GM12878 (cell line): ENCODE data around the gene EIF4ENIF1. TPM values are rescaled to one million over a fixed set of nuclear protein-coding genes. Genes with fewer than 3 reads are reported as not detected.
A peak's percentile ranks its signal among the peaks of the same experiment; 100 is the strongest.

Source experiments
- ATAC-seq: fragments of 200-7000 bp; cut with Tn5 transposase; 3 replicates; pipeline ENCODE4 v1.9.1; 2020; ENCODE audit warnings: mild to moderate bottlenecking, moderate library complexity
- BruUV-seq: library from RNA; stranded (reverse); fragments of 400-500 nt; replicated peaks from 2 replicates; lab custom pipeline; 2021; lab: Mats Ljungman, UMichigan
- CTCF ChIA-PET: fragments of 300-600 bp; sonication (Branson Sonifier 250); formaldehyde crosslinking; extraction: SDS; loops from one replicate; lab custom pipeline; 2021; ENCODE audit warnings: inconsistent platforms; lab: Yijun Ruan, JAX
- POLR2A ChIA-PET: fragments of 350-600 bp; formaldehyde crosslinking; extraction: SDS; loops from one replicate; lab custom pipeline; 2021; ENCODE audit warnings: inconsistent platforms; lab: Charles Lee
- RAD21 ChIA-PET: fragments of 300-600 bp; sonication (Branson Sonifier 250); formaldehyde crosslinking; loops from one replicate; lab custom pipeline; 2023; ENCODE audit warnings: antibody characterized with exemption; ENCODE audit not compliant: unreplicated experiment; lab: Charles Lee
- SMC1A ChIA-PET: fragments of 300-600 bp; sonication (Branson Sonifier 250); formaldehyde crosslinking; loops from one replicate; lab custom pipeline; 2023; ENCODE audit not compliant: unreplicated experiment, uncharacterized antibody; lab: Charles Lee
- DNase-seq: peaks from one replicate; pipeline ENCODE4 v3.0.0-alpha.2; 2011; ENCODE audit warnings: low read depth, low spot score
- FAIRE-seq: peaks from 3 replicates; lab custom pipeline; 2011; peaks lifted over from hg19 to GRCh38; lab: Jason Lieb, UNC
- H2AFZ ChIP-seq: 2 replicates; pipeline ENCODE4 v1.6.0; 2011; ENCODE audit warnings: low read depth, low read length, control low read depth; ENCODE audit not compliant: control insufficient read depth
- H3K27ac ChIP-seq: 2 replicates; pipeline ENCODE4 v1.5.1; 2011; ENCODE audit warnings: control low read depth; ENCODE audit not compliant: control insufficient read depth, insufficient read depth
- H3K27me3 ChIP-seq, 2 experiments: replicated peaks in 1 of 2; 2 replicates each; pipeline versions ENCODE4 v1.6.0 to v1.6.1; 2011; ENCODE audit warnings: low read length in 1 of 2; ENCODE audit not compliant: control insufficient read depth in 2 of 2, insufficient read depth in 2 of 2
- H3K36me3 ChIP-seq, 2 experiments: 2 replicates each; pipeline ENCODE4 v1.5.1; 2011; ENCODE audit warnings: low read length in 1 of 2; ENCODE audit not compliant: control insufficient read depth in 2 of 2, insufficient read depth in 2 of 2
- H3K4me1 ChIP-seq: 2 replicates; pipeline ENCODE4 v1.6.1; 2011; ENCODE audit warnings: mild to moderate bottlenecking, low read length, moderate library complexity, mixed read lengths; ENCODE audit not compliant: control insufficient read depth, insufficient read depth
- H3K4me2 ChIP-seq: 2 replicates; pipeline ENCODE4 v1.6.0; 2011; ENCODE audit warnings: control low read depth; ENCODE audit not compliant: control insufficient read depth, insufficient read depth
- H3K4me3 ChIP-seq: fragments of 200-600 bp; sonication (generic); 2 replicates; pipeline ENCODE4 v1.5.1; 2016
- H3K79me2 ChIP-seq: 2 replicates; pipeline ENCODE4 v1.6.0; 2011; ENCODE audit warnings: low read length; ENCODE audit not compliant: control insufficient read depth, insufficient read depth
- H3K9ac ChIP-seq: 2 replicates; pipeline ENCODE4 v1.8.0; 2011; ENCODE audit warnings: low read length, control low read depth, mixed read lengths; ENCODE audit not compliant: control insufficient read depth, insufficient read depth
- H3K9me3 ChIP-seq: replicated peaks from 3 replicates; pipeline ENCODE4 v1.5.1; 2011; ENCODE audit warnings: mild to moderate bottlenecking, low read length; ENCODE audit not compliant: control insufficient read depth, insufficient read depth
- H4K20me1 ChIP-seq: 2 replicates; pipeline ENCODE4 v1.6.0; 2011; ENCODE audit not compliant: control insufficient read depth, insufficient read depth
- NFYA ChIP-seq: IDR thresholded peaks from 2 replicates; pipeline ENCODE4 v1.6.1; 2011; ENCODE audit warnings: low read depth, mild to moderate bottlenecking, low read length, improper control_type of control experiment, borderline replicate concordance
- NFYB ChIP-seq: IDR thresholded peaks from 2 replicates; pipeline ENCODE4 v1.6.1; 2011; ENCODE audit warnings: low read depth, mild to moderate bottlenecking, low read length, improper control_type of control experiment, moderate library complexity; ENCODE audit not compliant: insufficient read depth
- SP1 ChIP-seq: IDR thresholded peaks from one replicate; pipeline ENCODE4 v1.6.1; 2011; ENCODE audit warnings: low read depth, low read length
- WGBS: methylation state at CpG from one replicate; pipeline ENCODE4 v1.1.6; 2016; ENCODE audit warnings: low lambda C conversion rate; ENCODE audit not compliant: insufficient replicate concordance, insufficient coverage; ENCODE audit errors: missing lambda C conversion rate; 5-methylcytosine and 5-hydroxymethylcytosine counted together
- in situ Hi-C: fragments of 300-500 bp; cut with MboI; formaldehyde crosslinking; loops from 9 replicates; pipeline ENCODE4 v1.14.3; 2018; ENCODE audit warnings: mixed read lengths
- intact Hi-C: fragments of 100-400 bp; cut with micrococcal nuclease; formaldehyde crosslinking; loops from one replicate; pipeline ENCODE4 v1.14.2; 2022; ENCODE audit not compliant: unreplicated experiment
- polyA plus RNA-seq, 11 experiments: library from polyadenylated mRNA; depleted of rRNA in 4 of 11; unstranded in 6 of 11; stranded (reverse) in 5 of 11; fragments of >200 nt; fragmentation: Nextera tagmentation in 4 of 11; fragmentation: Illumina TruSeq in 1 of 11; extraction: Ambion mirVana in 4 of 11; extraction: Trizol in 1 of 11; gene quantifications; 1 replicate in 1 of 11; 2 replicates in 10 of 11; pipeline versions ENCODE4 v1.2.1 to v1.2.3, GENCODE V29; 2011 to 2016; ENCODE audit warnings: inconsistent platforms in 2 of 11, missing spikeins in 2 of 11, low read depth in 1 of 11
- small RNA-seq: library from RNA; depleted of rRNA; stranded (forward); fragments of <200 nt; gene quantifications from one replicate; pipeline ENCODE3, GENCODE V24; 2014
- total RNA-seq, 4 experiments: library from RNA; depleted of rRNA in 3 of 4; stranded (reverse); fragments of >200 nt in 3 of 4; fragmentation: Illumina TruSeq in 1 of 4; extraction: Trizol in 1 of 4; gene quantifications; 2 replicates each; pipeline versions ENCODE4 v1.2.1 to v1.2.3, GENCODE V29; 2013 to 2021

EIF4ENIF1 gene
- total and polyA plus RNA-seq, 10 of the 15 experiments (the other 5 are each of a cell fraction or from before 2014, with no cell fraction given), result 4.4 to 43.7 (median 24.4) TPM

DNA sequence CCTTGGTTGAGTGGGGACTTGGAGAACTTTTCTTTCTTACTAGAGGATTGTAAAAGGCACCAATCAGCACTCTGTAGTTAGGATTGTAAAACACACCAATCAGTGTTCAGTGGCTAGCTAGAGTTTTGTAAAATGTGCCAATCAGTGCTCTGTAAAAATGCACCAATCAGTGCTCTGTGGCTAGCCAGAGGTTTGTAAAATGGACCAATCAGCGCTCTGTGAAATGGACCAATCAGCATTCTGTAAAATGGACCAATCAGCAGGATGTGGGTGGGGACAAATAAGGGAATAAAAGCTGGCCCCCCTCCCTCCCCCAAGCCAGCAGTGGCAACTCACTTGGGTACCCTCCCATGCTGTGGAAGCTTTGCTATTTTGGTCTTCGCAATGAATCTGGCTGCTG, 95.7 kb downstream of the EIF4ENIF1 start:
- H3K27ac ChIP-seq, result no peak overlapping the region
- ChIA-PET RAD21 (no interaction called here), POLR2A (interaction anchor here (0.6 kb wide), 1 partner anchor 8 kb away, joined by 3 read pairs; no protein-coding TSS in a partner anchor), SMC1A (no interaction called here), CTCF (interaction anchor here (0.6 kb wide), 1 partner anchor 59 kb away, joined by 3 read pairs; no protein-coding TSS in a partner anchor)
- FAIRE-seq (no peak), DNase-seq (no peak), ATAC-seq (no peak)
- no peak overlapping the region for H2AFZ ChIP-seq
- H3K9me3 ChIP-seq, result no peaks in the 10 kb centered on the region
- intact Hi-C loops, result no loop called here
- no peak overlapping the region for H3K4me3 ChIP-seq
- TF ChIP-seq NFYB, result peak; percentile 89
- no peak for TF ChIP-seq NFYA
- peak; percentile 25 for TF ChIP-seq SP1
- H3K4me2 ChIP-seq, result no peak overlapping the region
- in situ Hi-C loops, result no loop called here
- no peaks in the 10 kb centered on the region for H3K27me3 ChIP-seq
- BruUV-seq, result no TSS peak
- H3K4me1 ChIP-seq, result 0 out of 2 replicates have a peak, but pooled peaks cover 3% of the 10 kb centered on the region
- H3K79me2 ChIP-seq, result no peaks in the 10 kb centered on the region
- H4K20me1 ChIP-seq, result no peaks in the 10 kb centered on the region
- no peaks in the 10 kb centered on the region for H3K36me3 ChIP-seq
- 80% methylated on average over 2 of the region's 2 CpGs for WGBS
- no peak overlapping the region for H3K9ac ChIP-seq

Small RNA genes lying within 50 kb of the gene (small RNA-seq; reads per million reads assigned to genes)
- gene AL096701.2 (not detected), gene RNU6-28P (not detected)

Other genes starting within 250 kb of the EIF4ENIF1 start
- gene PIK3IP1, start 197.4 kb downstream of the EIF4ENIF1 start, total RNA-seq (2014; rRNA removed), result 3.4 and 3.6 TPM in 2 replicates
- 2.3 and 2.6 TPM in 2 replicates for gene PIK3IP1, start 197.4 kb downstream of the EIF4ENIF1 start, total RNA-seq (2014; rRNA removed; fragmentation: Illumina TruSeq; extraction: Trizol)
- 3.8 and 4.1 TPM in 2 replicates for gene PIK3IP1, start 197.4 kb downstream of the EIF4ENIF1 start, total RNA-seq (2021)
- 5.6 and 6.5 TPM in 2 replicates for gene PIK3IP1, start 197.4 kb downstream of the EIF4ENIF1 start, polyA plus RNA-seq (2011; rRNA removed)
- gene PIK3IP1, start 197.4 kb downstream of the EIF4ENIF1 start, polyA plus RNA-seq (2014; fragmentation: Illumina TruSeq; extraction: Trizol), result 1.2 and 2.4 TPM in 2 replicates
- gene PIK3IP1, start 197.4 kb downstream of the EIF4ENIF1 start, polyA plus RNA-seq (2014; fragmentation: Nextera tagmentation; extraction: Ambion mirVana), result under 1 TPM; 0.77 to 0.80 TPM
- 2.4 and 2.9 TPM in 2 replicates for gene PIK3IP1, start 197.4 kb downstream of the EIF4ENIF1 start, polyA plus RNA-seq (2014; rRNA removed)
- 1 to 10 TPM; 3.0 to 3.1 TPM for gene PIK3IP1, start 197.4 kb downstream of the EIF4ENIF1 start, polyA plus RNA-seq (2016; fragmentation: Nextera tagmentation; extraction: Ambion mirVana)
- 20.4 and 22.3 TPM in 2 replicates for gene PATZ1, start 143.5 kb downstream of the EIF4ENIF1 start, total RNA-seq (2014; rRNA removed)
- gene PATZ1, start 143.5 kb downstream of the EIF4ENIF1 start, total RNA-seq (2014; rRNA removed; fragmentation: Illumina TruSeq; extraction: Trizol), result 12.3 and 12.5 TPM in 2 replicates
- 27.3 and 32.7 TPM in 2 replicates for gene PATZ1, start 143.5 kb downstream of the EIF4ENIF1 start, total RNA-seq (2021)
- 10.6 and 15.3 TPM in 2 replicates for gene PATZ1, start 143.5 kb downstream of the EIF4ENIF1 start, polyA plus RNA-seq (2011; rRNA removed)
- gene PATZ1, start 143.5 kb downstream of the EIF4ENIF1 start, polyA plus RNA-seq (2014; fragmentation: Illumina TruSeq; extraction: Trizol), result 14.3 and 17.3 TPM in 2 replicates
- gene PATZ1, start 143.5 kb downstream of the EIF4ENIF1 start, polyA plus RNA-seq (2014; fragmentation: Nextera tagmentation; extraction: Ambion mirVana), result 1 to 10 TPM; 3.6 to 4.5 TPM
- gene PATZ1, start 143.5 kb downstream of the EIF4ENIF1 start, polyA plus RNA-seq (2014; rRNA removed), result 17.7 and 21.2 TPM in 2 replicates
- 1 to 10 TPM; 4.4 to 5.0 TPM for gene PATZ1, start 143.5 kb downstream of the EIF4ENIF1 start, polyA plus RNA-seq (2016; fragmentation: Nextera tagmentation; extraction: Ambion mirVana)
- 61.7 and 62.3 TPM in 2 replicates for gene DRG1, start 90.2 kb downstream of the EIF4ENIF1 start, total RNA-seq (2014; rRNA removed)
- 64.1 and 65.0 TPM in 2 replicates for gene DRG1, start 90.2 kb downstream of the EIF4ENIF1 start, total RNA-seq (2014; rRNA removed; fragmentation: Illumina TruSeq; extraction: Trizol)
- 59.1 and 59.9 TPM in 2 replicates for gene DRG1, start 90.2 kb downstream of the EIF4ENIF1 start, total RNA-seq (2021)
- gene DRG1, start 90.2 kb downstream of the EIF4ENIF1 start, polyA plus RNA-seq (2011; rRNA removed), result 87.2 and 112 TPM in 2 replicates
- 84.4 and 104 TPM in 2 replicates for gene DRG1, start 90.2 kb downstream of the EIF4ENIF1 start, polyA plus RNA-seq (2014; fragmentation: Illumina TruSeq; extraction: Trizol)
- 100 to 1,000 TPM; 120 to 147 TPM for gene DRG1, start 90.2 kb downstream of the EIF4ENIF1 start, polyA plus RNA-seq (2014; fragmentation: Nextera tagmentation; extraction: Ambion mirVana)
- gene DRG1, start 90.2 kb downstream of the EIF4ENIF1 start, polyA plus RNA-seq (2014; rRNA removed), result 59.7 and 71.1 TPM in 2 replicates
- gene DRG1, start 90.2 kb downstream of the EIF4ENIF1 start, polyA plus RNA-seq (2016; fragmentation: Nextera tagmentation; extraction: Ambion mirVana), result 100 to 1,000 TPM; 119 to 124 TPM
- gene SFI1, start 6.7 kb upstream of the EIF4ENIF1 start, total RNA-seq (2014; rRNA removed), result 39.5 and 42.4 TPM in 2 replicates
- gene SFI1, start 6.7 kb upstream of the EIF4ENIF1 start, total RNA-seq (2014; rRNA removed; fragmentation: Illumina TruSeq; extraction: Trizol), result 20.9 and 22.3 TPM in 2 replicates
- gene SFI1, start 6.7 kb upstream of the EIF4ENIF1 start, total RNA-seq (2021), result 44.7 and 70.1 TPM in 2 replicates
- 50.4 and 53.7 TPM in 2 replicates for gene SFI1, start 6.7 kb upstream of the EIF4ENIF1 start, polyA plus RNA-seq (2011; rRNA removed)
- gene SFI1, start 6.7 kb upstream of the EIF4ENIF1 start, polyA plus RNA-seq (2014; fragmentation: Illumina TruSeq; extraction: Trizol), result 12.9 and 23.9 TPM in 2 replicates
- 1 to 10 TPM; 6.3 to 6.6 TPM for gene SFI1, start 6.7 kb upstream of the EIF4ENIF1 start, polyA plus RNA-seq (2014; fragmentation: Nextera tagmentation; extraction: Ambion mirVana)
- gene SFI1, start 6.7 kb upstream of the EIF4ENIF1 start, polyA plus RNA-seq (2014; rRNA removed), result 54.1 and 66.3 TPM in 2 replicates
- gene SFI1, start 6.7 kb upstream of the EIF4ENIF1 start, polyA plus RNA-seq (2016; fragmentation: Nextera tagmentation; extraction: Ambion mirVana), result 10 to 100 TPM; 30.4 to 30.5 TPM
- 41.3 and 44.7 TPM in 2 replicates for gene PISD, start 172.4 kb upstream of the EIF4ENIF1 start, total RNA-seq (2014; rRNA removed)
- 24.2 and 25.8 TPM in 2 replicates for gene PISD, start 172.4 kb upstream of the EIF4ENIF1 start, total RNA-seq (2014; rRNA removed; fragmentation: Illumina TruSeq; extraction: Trizol)
- 62.7 and 63.4 TPM in 2 replicates for gene PISD, start 172.4 kb upstream of the EIF4ENIF1 start, total RNA-seq (2021)
- 22.5 and 46.8 TPM in 2 replicates for gene PISD, start 172.4 kb upstream of the EIF4ENIF1 start, polyA plus RNA-seq (2011; rRNA removed)
- gene PISD, start 172.4 kb upstream of the EIF4ENIF1 start, polyA plus RNA-seq (2014; fragmentation: Illumina TruSeq; extraction: Trizol), result 24.5 and 36.9 TPM in 2 replicates
- gene PISD, start 172.4 kb upstream of the EIF4ENIF1 start, polyA plus RNA-seq (2014; fragmentation: Nextera tagmentation; extraction: Ambion mirVana), result 10 to 100 TPM; 31.1 to 44.9 TPM
- gene PISD, start 172.4 kb upstream of the EIF4ENIF1 start, polyA plus RNA-seq (2014; rRNA removed), result 49.1 and 51.4 TPM in 2 replicates
- 10 to 100 TPM; 48.3 to 54.9 TPM for gene PISD, start 172.4 kb upstream of the EIF4ENIF1 start, polyA plus RNA-seq (2016; fragmentation: Nextera tagmentation; extraction: Ambion mirVana)